Body of pancreas (tissue), 4 donors: ENCODE results near the gene ATP6V1G1. TPM values are rescaled to one million over a fixed set of nuclear protein-coding genes. Genes with fewer than 3 reads are reported as not detected.

Experiments used
- ATAC-seq: fragments of 150-250 bp; one replicate; pipeline ENCODE4 v1.9.1; 2016
- DNase-seq, 4 donors: peaks; one replicate each; pipeline ENCODE4 v3.0.0-alpha.2; 2019
- H3K27ac ChIP-seq, 4 donors: fragments of 200-600 bp; sonication (generic); 1 replicate in 3 of 4; 2 replicates in 1 of 4; pipeline versions ENCODE4 v1.5.1 to v1.6.1; 2016 to 2019; ENCODE audit warnings: mild to moderate bottlenecking in 1 of 4, mixed read lengths in 1 of 4, moderate library complexity in 1 of 4
- H3K27me3 ChIP-seq, 2 donors: fragments of 200-600 bp; sonication (generic); one replicate each; pipeline ENCODE4 v1.6.0; 2016; ENCODE audit warnings: mild to moderate bottlenecking in 1 of 2
- H3K36me3 ChIP-seq, 2 donors: fragments of 200-600 bp; sonication (generic); replicated peaks in 1 of 2; 2 replicates each; pipeline ENCODE4 v1.5.1; 2016; ENCODE audit warnings: low read depth in 2 of 2; ENCODE audit not compliant: insufficient read depth in 1 of 2
- H3K4me1 ChIP-seq: fragments of 200-600 bp; sonication (generic); one replicate; pipeline ENCODE4 v1.6.0; 2016
- H3K4me3 ChIP-seq, 2 donors: fragments of 200-600 bp; sonication (generic); 1 replicate in 1 of 2; 2 replicates in 1 of 2; pipeline ENCODE4 v1.5.1; 2016 to 2019
- H3K9me3 ChIP-seq, 3 donors: fragments of 200-600 bp; sonication (generic); 1 replicate in 2 of 3; 2 replicates in 1 of 3; pipeline ENCODE4 v1.5.1; 2016
- POLR2A ChIP-seq, 3 donors: fragments of 450-650 bp; IDR thresholded peaks; one replicate each; pipeline ENCODE4 v1.6.1; 2016; ENCODE audit warnings: antibody characterized with exemption in 3 of 3, mild to moderate bottlenecking in 2 of 3
- WGBS, 2 donors: methylation state at CpG; one replicate each; pipeline ENCODE4 v1.1.5; 2017; 5-methylcytosine and 5-hydroxymethylcytosine counted together
- intact Hi-C: fragments of 100-400 bp; cut with DNase I; formaldehyde crosslinking; loops from one replicate; pipeline ENCODE4 v1.15.1; 2023
- total RNA-seq, 2 donors: library from RNA; depleted of rRNA; stranded (reverse); fragments of >200 nt; gene quantifications; one replicate each; pipeline ENCODE4 v1.1.0, GENCODE V29; 2016
- TF ChIP-seq, protein P1 (sequence below), 7 experiments: fragments of 450-650 bp in 4 of 7; fragments of 200-600 bp in 3 of 7; sonication (generic) in 3 of 7; IDR thresholded peaks; one replicate each; pipeline ENCODE4 v1.5.1; 2016 to 2019; ENCODE audit warnings: antibody characterized with exemption in 7 of 7

The ATP6V1G1 gene
- total RNA-seq, 2 donors from 2014 or later: 62.3 to 91.3 TPM

DNA sequence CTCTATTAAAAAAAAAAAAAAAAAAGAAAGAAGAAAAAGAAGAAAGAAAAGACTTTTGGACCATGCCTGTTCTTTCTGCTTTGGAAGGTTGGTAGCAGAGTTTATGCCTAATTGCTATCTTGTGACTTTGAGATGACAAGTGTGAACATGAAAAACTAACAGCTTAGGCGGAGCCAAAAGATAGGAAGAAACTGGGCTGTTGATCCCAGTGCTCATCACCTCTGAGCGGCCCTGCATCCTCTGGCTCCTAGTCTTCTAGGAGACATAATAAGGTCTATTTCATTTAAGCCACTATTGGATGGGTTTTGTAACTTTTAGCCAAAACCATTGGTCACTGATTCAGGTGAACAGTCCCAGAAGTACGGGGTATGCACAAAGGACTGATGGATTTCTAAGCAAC lies 34.4 kb upstream of the ATP6V1G1 start:
- H3K4me3 ChIP-seq: no peak overlapping the region
- no peak overlapping the region for H3K27ac ChIP-seq
- TF ChIP-seq, protein P1, sequence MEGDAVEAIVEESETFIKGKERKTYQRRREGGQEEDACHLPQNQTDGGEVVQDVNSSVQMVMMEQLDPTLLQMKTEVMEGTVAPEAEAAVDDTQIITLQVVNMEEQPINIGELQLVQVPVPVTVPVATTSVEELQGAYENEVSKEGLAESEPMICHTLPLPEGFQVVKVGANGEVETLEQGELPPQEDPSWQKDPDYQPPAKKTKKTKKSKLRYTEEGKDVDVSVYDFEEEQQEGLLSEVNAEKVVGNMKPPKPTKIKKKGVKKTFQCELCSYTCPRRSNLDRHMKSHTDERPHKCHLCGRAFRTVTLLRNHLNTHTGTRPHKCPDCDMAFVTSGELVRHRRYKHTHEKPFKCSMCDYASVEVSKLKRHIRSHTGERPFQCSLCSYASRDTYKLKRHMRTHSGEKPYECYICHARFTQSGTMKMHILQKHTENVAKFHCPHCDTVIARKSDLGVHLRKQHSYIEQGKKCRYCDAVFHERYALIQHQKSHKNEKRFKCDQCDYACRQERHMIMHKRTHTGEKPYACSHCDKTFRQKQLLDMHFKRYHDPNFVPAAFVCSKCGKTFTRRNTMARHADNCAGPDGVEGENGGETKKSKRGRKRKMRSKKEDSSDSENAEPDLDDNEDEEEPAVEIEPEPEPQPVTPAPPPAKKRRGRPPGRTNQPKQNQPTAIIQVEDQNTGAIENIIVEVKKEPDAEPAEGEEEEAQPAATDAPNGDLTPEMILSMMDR (IDR thresholded peaks at IDR 0.05): no peak
- no peak for TF ChIP-seq POLR2A (IDR thresholded peaks at IDR 0.05)
- peaks cover 7% of the 10 kb centered on the region for H3K4me1 ChIP-seq
- H3K27me3 ChIP-seq: no peaks in the 10 kb centered on the region
- DNase-seq (no peak), ATAC-seq (no peak)
- no peaks in the 10 kb centered on the region for H3K36me3 ChIP-seq
- intact Hi-C loops: no loop called here
- WGBS, 2 donors: 85 to 94% methylated on average over 3 of the region's 3 CpGs
- H3K9me3 ChIP-seq: peaks cover 0 to 2% (median 0%) of the 10 kb centered on the region in 3 donors

DNA sequence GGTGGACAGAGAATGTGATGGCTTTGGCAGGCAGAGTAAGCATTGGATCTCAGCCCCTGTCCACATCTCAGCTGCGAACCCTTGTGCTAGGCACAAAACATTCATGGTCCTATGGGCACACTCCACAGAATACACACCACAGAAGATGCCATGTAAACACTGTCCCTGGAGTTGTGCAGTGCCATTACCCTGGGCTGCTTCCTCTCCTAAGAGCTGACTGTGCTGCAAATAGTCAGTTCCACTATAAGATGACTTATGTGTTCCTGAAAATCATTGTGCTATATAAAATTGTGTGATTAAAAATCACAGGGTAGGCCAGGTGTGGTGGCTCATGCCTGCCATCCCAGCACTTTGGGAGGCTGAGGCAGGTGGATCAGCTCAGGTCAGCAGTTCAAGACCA lies 31.9 kb upstream of the ATP6V1G1 start:
- Histone ChIP-seq H3K27me3 (no peaks in the 10 kb centered on the region), H3K9me3 (no peaks in the 10 kb centered on the region), H3K4me1 (peaks cover 7% of the 10 kb centered on the region), H3K36me3 (no peaks in the 10 kb centered on the region), H3K27ac (no peak overlapping the region), H3K4me3 (no peak overlapping the region)
- ATAC-seq: no peak
- whole genome bisulfite sequencing, 2 donors: 89 to 91% methylated on average over 1 of the region's 1 CpG
- no peak for DNase-seq
- no peak for TF ChIP-seq POLR2A (IDR thresholded peaks at IDR 0.05)
- TF ChIP-seq, protein P1 (IDR thresholded peaks at IDR 0.05): no peak
- intact Hi-C loops: no loop called here

DNA sequence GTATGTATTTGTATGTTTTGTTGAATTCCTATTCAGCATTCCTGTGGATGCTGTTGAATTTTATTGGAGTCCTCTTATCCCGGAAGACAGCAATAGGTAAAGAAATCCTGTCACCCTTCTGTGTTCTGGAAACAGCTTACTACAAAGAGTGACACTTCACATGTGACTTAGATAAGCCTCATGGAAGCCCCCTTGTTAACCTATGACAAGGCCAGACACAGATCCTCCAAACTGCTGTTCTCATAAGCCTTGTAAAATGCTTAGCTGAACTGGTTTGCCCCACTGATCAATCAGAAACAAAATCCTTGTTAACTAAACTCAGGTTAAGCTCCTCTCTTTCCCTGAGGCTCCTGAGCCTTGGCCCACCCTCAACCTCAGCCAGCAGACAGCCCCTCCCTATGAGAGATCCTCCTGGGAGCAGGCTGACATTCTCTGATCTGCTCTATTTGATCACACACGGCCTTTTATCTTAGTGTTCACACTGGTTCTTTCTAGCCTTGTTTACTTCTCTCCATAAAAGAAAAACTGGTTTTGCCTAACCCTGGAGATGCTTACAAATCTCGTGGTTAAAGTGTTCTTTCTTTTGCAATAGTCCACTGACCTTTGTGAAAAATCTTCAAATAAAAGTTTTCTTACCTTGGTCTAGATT lies 29.4 kb upstream of the ATP6V1G1 start:
- no peak for DNase-seq
- no peaks in the 10 kb centered on the region for H3K36me3 ChIP-seq
- 33 to 39% methylated on average over 3 of the region's 3 CpGs for WGBS, 2 donors
- intact Hi-C loops: no loop called here
- ATAC-seq: no peak
- no peaks in the 10 kb centered on the region for H3K27me3 ChIP-seq
- H3K9me3 ChIP-seq: no peaks in the 10 kb centered on the region
- H3K27ac ChIP-seq: no peak overlapping the region
- TF ChIP-seq, protein P1 (IDR thresholded peaks at IDR 0.05): no peak
- no peak for TF ChIP-seq POLR2A (IDR thresholded peaks at IDR 0.05)
- no peak overlapping the region for H3K4me3 ChIP-seq
- H3K4me1 ChIP-seq: no peaks in the 10 kb centered on the region

DNA sequence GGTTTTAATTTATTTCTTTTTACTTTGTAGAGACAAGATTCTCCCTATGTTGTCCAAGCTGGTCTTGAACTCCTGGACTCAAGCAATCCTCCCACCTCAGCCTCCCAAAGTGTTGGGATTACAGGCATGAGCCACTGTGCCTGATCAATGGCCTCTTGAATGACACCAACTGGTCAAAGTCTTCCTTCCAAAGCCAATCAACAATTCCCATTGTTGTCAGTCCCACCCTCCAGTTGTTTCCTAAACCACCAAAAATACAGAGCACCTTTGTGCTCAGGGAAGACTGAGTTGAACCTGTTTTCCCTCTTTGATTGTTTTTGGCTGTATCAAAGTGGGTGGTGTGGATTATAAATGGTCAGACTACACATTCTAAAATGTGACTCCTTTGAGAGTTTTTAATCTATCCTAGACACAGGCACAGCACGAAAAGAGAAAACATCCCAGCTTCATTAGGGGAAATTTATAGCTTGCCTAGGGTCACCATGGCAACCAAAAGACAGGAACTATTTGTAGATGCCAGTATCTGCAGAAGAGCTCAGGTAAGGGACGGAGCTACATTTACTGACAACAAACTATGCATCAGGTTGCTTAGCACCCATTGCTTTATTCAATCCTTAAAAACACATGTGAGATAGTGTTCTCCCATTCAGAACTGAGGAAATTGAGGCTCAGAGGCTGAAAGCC lies 27.6 kb upstream of the ATP6V1G1 start:
- Histone ChIP-seq H3K27me3 (no peaks in the 10 kb centered on the region), H3K4me1 (no peaks in the 10 kb centered on the region), H3K4me3 (no peak overlapping the region), H3K36me3 (no peaks in the 10 kb centered on the region), H3K27ac (no peak overlapping the region), H3K9me3 (no peaks in the 10 kb centered on the region)
- no peak for ATAC-seq
- 49 to 65% methylated on average over 2 of the region's 2 CpGs for WGBS, 2 donors
- intact Hi-C loops: no loop called here
- no peak for DNase-seq
- TF ChIP-seq, protein P1 (IDR thresholded peaks at IDR 0.05): no peak
- no peak for TF ChIP-seq POLR2A (IDR thresholded peaks at IDR 0.05)

DNA sequence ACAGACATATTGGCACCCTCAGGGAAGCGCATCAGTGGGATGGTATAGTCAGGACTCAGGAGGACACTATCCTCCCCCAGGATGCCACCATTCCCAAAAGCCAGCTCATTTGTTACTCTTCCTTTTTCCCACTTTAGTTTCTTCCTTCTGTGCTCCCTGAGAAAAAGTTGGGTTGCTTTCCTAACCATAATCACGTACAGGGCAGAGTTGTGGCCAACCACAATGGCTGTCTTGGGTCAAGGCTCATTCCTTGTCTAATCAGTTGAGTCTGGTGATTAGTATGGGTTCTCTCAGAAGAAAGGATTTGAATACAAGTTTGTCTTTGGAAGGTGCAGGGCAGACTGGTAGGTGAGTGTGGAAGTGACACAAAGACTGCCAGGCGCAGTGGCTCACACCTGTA lies 26.6 kb upstream of the ATP6V1G1 start:
- 76 to 83% methylated on average over 3 of the region's 3 CpGs for WGBS, 2 donors
- Histone ChIP-seq H3K4me1 (no peaks in the 10 kb centered on the region), H3K4me3 (no peak overlapping the region), H3K9me3 (no peaks in the 10 kb centered on the region), H3K27me3 (no peaks in the 10 kb centered on the region), H3K27ac (no peak overlapping the region), H3K36me3 (no peaks in the 10 kb centered on the region)
- intact Hi-C loops: no loop called here
- no peak for DNase-seq
- ATAC-seq: no peak
- TF ChIP-seq, protein P1 (IDR thresholded peaks at IDR 0.05): no peak
- no peak for TF ChIP-seq POLR2A (IDR thresholded peaks at IDR 0.05)
